Activated B cell treated with CpG ODN at 0.5 μM for 24 hours (primary cell): ENCODE data around the gene SPATA46. TPM values are rescaled to one million over a fixed set of nuclear protein-coding genes. Genes with fewer than 3 reads are reported as not detected.

Source experiments
- ATAC-seq: fragments of 200-7000 bp; cut with Tn5 transposase; one replicate; pipeline ENCODE4 v1.10.0; 2021; ENCODE audit warnings: low read depth, mild to moderate bottlenecking, moderate library complexity
- CTCF ChIA-PET: fragments of 350-600 bp; sonication (Branson Sonifier 250); formaldehyde crosslinking; loops from one replicate; lab custom pipeline; 2021; ENCODE audit warnings: antibody characterized with exemption; lab: Charles Lee
- POLR2A ChIA-PET: fragments of 350-600 bp; sonication (Branson Sonifier 250); formaldehyde crosslinking; loops from one replicate; lab custom pipeline; 2021; ENCODE audit warnings: antibody characterized with exemption; lab: Charles Lee
- DNase-seq: peaks from one replicate; pipeline ENCODE4 v3.0.0; 2022
- H3K27ac Mint-ChIP-seq: one replicate; pipeline ENCODE4 v1.8.0; 2020; ENCODE audit warnings: mixed read lengths
- H3K27me3 Mint-ChIP-seq: one replicate; pipeline ENCODE4 v1.8.0; 2021; ENCODE audit warnings: mixed read lengths
- H3K36me3 Mint-ChIP-seq: one replicate; pipeline ENCODE4 v1.8.0; 2021; ENCODE audit warnings: low read depth, mixed read lengths
- H3K4me1 Mint-ChIP-seq: one replicate; pipeline ENCODE4 v1.8.0; 2021; ENCODE audit warnings: mixed read lengths
- H3K4me3 Mint-ChIP-seq: one replicate; pipeline ENCODE4 v1.8.0; 2020; ENCODE audit warnings: mild to moderate bottlenecking, mixed read lengths
- H3K9me3 Mint-ChIP-seq: one replicate; pipeline ENCODE4 v1.8.0; 2020; ENCODE audit warnings: mixed read lengths
- intact Hi-C: fragments of 100-400 bp; cut with micrococcal nuclease; formaldehyde crosslinking; loops from one replicate; pipeline ENCODE4 v1.15.1; 2024
- total RNA-seq: library from RNA; stranded (reverse); gene quantifications from 2 replicates; pipeline ENCODE4 v1.2.3, GENCODE V29; 2022
- TF ChIP-seq, protein P1 (sequence below): fragments of 200-600 bp; IDR thresholded peaks from one replicate; pipeline ENCODE4 v1.8.0; 2022; ENCODE audit warnings: antibody characterized with exemption, mild to moderate bottlenecking

Gene SPATA46
- total RNA-seq, 1 donor from 2014 or later, result not detected

DNA sequence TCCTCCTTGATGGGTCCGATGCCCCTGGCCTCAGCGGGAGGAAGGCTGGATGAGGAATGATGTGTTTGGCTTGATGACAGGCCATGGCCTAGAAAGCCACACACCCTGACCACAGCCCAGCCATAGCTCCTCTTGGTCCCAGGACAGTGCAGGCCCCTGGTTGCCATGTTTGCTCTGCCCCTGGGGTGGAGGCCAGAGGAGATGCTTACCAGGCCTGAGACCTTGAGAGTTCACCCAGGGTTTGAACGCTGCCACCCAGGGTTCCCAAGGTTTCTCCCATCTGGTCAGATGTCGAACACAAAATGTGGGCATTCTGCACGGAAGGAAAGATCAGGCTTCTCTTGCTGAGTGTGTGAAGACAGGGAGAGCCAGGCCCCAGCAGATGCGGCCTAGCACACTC lies 7.5 kb upstream of the SPATA46 start:
- peaks cover 3% of the 10 kb centered on the region for H3K4me1 Mint-ChIP-seq
- ChIA-PET POLR2A (no interaction called here), CTCF (no interaction called here)

DNA sequence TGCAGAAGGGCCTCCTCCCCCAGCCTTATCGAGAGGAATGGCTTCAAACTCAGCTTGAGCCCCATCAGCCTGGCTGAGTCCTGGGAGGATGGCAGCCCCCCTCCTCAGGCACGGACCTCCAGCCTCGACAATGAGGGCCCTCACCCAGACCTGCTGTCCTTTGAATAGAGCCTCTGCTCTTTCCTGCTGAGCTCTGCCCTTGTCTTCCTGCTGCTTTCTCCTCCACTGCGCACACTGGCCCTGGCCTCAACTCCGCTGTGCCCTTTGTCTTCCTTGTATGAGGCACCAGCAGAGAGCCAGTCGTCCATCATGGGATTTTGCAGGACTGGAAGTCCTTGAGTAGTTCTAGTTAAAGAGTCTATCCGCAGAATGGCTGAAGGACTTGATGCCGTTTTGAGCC lies 6.9 kb upstream of the SPATA46 start:
- DNase-seq (no peak), ATAC-seq (no peak)
- no peak overlapping the region for H3K27ac Mint-ChIP-seq
- CTCF ChIA-PET, result no interaction called here
- H3K4me1 Mint-ChIP-seq, result no peaks in the 10 kb centered on the region
- intact Hi-C loops, result no loop called here
- H3K9me3 Mint-ChIP-seq, result no peaks in the 10 kb centered on the region
- no peaks in the 10 kb centered on the region for H3K27me3 Mint-ChIP-seq
- TF ChIP-seq, protein P1, sequence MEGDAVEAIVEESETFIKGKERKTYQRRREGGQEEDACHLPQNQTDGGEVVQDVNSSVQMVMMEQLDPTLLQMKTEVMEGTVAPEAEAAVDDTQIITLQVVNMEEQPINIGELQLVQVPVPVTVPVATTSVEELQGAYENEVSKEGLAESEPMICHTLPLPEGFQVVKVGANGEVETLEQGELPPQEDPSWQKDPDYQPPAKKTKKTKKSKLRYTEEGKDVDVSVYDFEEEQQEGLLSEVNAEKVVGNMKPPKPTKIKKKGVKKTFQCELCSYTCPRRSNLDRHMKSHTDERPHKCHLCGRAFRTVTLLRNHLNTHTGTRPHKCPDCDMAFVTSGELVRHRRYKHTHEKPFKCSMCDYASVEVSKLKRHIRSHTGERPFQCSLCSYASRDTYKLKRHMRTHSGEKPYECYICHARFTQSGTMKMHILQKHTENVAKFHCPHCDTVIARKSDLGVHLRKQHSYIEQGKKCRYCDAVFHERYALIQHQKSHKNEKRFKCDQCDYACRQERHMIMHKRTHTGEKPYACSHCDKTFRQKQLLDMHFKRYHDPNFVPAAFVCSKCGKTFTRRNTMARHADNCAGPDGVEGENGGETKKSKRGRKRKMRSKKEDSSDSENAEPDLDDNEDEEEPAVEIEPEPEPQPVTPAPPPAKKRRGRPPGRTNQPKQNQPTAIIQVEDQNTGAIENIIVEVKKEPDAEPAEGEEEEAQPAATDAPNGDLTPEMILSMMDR, result no peak
- no peak overlapping the region for H3K4me3 Mint-ChIP-seq
- POLR2A ChIA-PET, result no interaction called here
- H3K36me3 Mint-ChIP-seq, result no peaks in the 10 kb centered on the region

More for the DNA sequence above, 7.5 kb upstream of the SPATA46 start:
- no peak for DNase-seq
- H3K36me3 Mint-ChIP-seq, result no peaks in the 10 kb centered on the region
- H3K27ac Mint-ChIP-seq, result no peak overlapping the region
- intact Hi-C loops, result no loop called here
- TF ChIP-seq, protein P1, result no peak
- no peaks in the 10 kb centered on the region for H3K9me3 Mint-ChIP-seq
- ATAC-seq, result no peak
- peaks cover 4% of the 10 kb centered on the region for H3K27me3 Mint-ChIP-seq
- H3K4me3 Mint-ChIP-seq, result no peak overlapping the region

DNA sequence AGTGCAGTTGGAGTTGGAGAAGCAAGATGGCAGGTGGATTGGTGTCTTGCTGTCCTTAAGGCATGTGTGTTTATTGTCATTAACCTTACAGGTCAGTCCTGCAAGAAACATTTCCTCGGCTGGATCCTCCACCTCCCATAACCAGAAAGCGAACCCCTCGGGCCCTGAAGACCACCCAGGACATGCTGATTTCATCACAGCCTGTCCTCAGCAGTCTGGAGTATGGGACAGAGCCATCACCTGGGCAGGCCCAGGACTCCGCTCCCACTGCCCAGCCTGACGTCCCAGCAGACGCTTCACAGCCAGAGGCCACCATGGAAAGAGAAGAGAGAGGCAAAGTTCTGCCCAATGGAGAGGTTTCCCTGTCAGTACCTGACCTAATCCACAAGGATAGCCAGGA lies 6.4 kb upstream of the SPATA46 start:
- ATAC-seq, result no peak
- intact Hi-C loops, result no loop called here
- POLR2A ChIA-PET, result no interaction called here

DNA sequence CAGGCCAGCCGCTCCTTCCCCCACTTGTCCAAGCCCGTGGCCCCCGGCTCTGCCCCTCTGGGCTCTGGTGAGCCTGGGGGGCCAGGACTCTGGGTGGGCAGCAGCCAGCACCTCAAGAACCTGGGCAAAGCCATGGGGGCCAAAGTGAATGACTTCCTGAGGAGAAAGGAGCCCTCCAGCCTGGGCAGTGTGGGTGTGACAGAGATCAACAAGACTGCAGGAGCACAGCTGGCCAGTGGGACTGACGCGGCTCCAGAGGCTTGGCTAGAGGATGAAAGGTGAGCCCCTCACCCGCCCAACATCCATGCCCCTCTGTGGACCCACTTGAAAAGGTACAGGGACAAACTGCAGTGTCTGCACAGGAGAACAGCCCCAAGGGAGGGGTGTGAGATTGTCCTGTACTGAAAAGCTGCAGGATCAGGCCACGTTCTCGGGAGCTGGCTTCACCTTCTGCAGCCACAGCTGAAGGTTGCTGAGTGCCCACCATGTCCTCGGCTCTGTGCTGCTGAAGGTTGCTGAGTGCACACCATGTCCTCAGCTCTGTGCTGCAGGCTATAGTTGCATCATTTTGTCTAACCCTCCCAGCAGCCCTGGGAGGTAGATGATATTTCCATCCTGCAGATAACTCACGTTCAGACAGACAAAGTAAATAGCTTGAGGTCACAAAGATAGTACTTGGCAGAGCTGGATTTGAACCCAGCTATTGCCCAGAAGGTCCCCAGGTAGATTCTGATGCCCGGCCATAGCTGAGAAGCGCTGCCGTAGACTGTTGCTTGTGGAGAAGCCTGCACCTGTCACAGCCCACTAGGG lies 5.5 kb upstream of the SPATA46 start:
- intact Hi-C loops, result no loop called here
- ChIA-PET CTCF (no interaction called here), POLR2A (no interaction called here)
- TF ChIP-seq, protein P1, result no peak
- no peaks in the 10 kb centered on the region for H3K4me1 Mint-ChIP-seq
- H3K36me3 Mint-ChIP-seq, result no peaks in the 10 kb centered on the region
- no peaks in the 10 kb centered on the region for H3K27me3 Mint-ChIP-seq
- ATAC-seq (no peak), DNase-seq (no peak)
- no peak overlapping the region for H3K4me3 Mint-ChIP-seq
- no peaks in the 10 kb centered on the region for H3K9me3 Mint-ChIP-seq
- H3K27ac Mint-ChIP-seq, result no peak overlapping the region

More for the DNA sequence above, 6.4 kb upstream of the SPATA46 start:
- Mint-ChIP-seq H3K4me3 (no peak overlapping the region), H3K27ac (no peak overlapping the region), H3K9me3 (no peaks in the 10 kb centered on the region), H3K27me3 (no peaks in the 10 kb centered on the region), H3K36me3 (no peaks in the 10 kb centered on the region), H3K4me1 (no peaks in the 10 kb centered on the region)
- TF ChIP-seq, protein P1, result no peak
- DNase-seq, result no peak
- CTCF ChIA-PET, result no interaction called here

DNA sequence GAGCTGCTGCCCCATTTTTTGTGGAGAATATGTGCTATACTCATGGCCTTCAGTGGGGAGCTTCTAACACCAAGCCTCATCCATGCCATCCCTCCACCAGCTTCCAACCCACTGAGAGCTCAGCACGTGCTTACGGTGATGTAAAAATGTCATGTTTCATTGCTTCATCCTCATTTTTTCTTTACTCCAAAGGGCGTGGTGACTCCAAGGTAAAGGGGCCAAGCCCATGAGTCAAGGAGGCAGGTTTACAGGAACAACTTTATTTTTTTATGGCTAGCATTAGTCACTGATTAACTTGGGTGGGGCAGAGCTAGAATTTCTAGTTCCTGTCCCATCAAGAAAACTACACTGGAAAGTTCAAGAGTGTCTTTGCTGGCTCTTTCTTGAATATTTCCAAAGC lies 4.7 kb upstream of the SPATA46 start, which contains the start of gene C1orf226:
Gene C1orf226, plus strand, starts transcription at position 346 of the 400 bp plus-strand sequence. CDS start 174 bp downstream, outside the sequence.
- Mint-ChIP-seq H3K36me3 (no peaks in the 10 kb centered on the region), H3K9me3 (no peaks in the 10 kb centered on the region), H3K27me3 (no peaks in the 10 kb centered on the region), H3K27ac (no peak within 1 kb of the TSS), H3K4me1 (no peaks in the 10 kb centered on the region), H3K4me3 (no peak within 1 kb of the TSS)
- ChIA-PET POLR2A (no interaction called here), CTCF (no interaction called here)
- intact Hi-C loops, result no loop called here
- DNase-seq (no peak), ATAC-seq (no peak)
- TF ChIP-seq, protein P1, result no peak
